T47D (cell line): ENCODE data around the gene B3GLCT.
"Not testable (repeated sequence)": the region's sequence is repeated elsewhere in the genome, so short reads cannot be mapped to it uniquely, and the experiment has no call there.

Experiments
- DNase-seq, 2 experiments: peaks; one replicate each; pipeline versions ENCODE4 v3.0.0 to v3.0.0-alpha.2; 2011 to 2012; ENCODE audit warnings: low read depth in 1 of 2, low spot score in 1 of 2
- JUND ChIP-seq: IDR thresholded peaks from 2 replicates; pipeline ENCODE4 v1.6.1; 2012; ENCODE audit warnings: low read depth
- in situ Hi-C: cut with HindIII; loops from 2 replicates; pipeline ENCODE4 v1.10.0; 2016; ENCODE audit warnings: low sequenced_read_pairs, low pct_unique_long_range_greater_than_20kb

B3GLCT gene

DNA sequence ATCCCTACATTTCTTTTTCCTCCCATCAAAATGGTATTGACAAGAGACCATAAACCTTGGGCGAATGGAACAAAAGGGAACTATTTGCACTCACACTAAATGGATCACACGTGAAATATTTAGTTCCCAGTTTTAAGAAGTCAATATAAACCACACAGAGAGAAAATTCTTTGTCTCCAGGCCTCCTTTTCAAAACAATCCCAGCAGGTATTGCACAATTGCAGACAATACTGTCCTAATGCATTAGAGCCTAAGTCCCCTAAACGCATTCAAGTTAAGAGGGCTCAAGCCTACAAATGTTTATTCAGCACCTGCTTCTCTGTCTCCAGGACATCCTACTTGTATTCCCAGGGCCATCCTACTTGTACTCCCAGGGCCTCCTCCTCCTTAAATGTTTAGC, 1.3 kb upstream of the B3GLCT start:
- in situ Hi-C loops, result no loop called here
- no peak for TF ChIP-seq JUND
- DNase-seq, result no peak

DNA sequence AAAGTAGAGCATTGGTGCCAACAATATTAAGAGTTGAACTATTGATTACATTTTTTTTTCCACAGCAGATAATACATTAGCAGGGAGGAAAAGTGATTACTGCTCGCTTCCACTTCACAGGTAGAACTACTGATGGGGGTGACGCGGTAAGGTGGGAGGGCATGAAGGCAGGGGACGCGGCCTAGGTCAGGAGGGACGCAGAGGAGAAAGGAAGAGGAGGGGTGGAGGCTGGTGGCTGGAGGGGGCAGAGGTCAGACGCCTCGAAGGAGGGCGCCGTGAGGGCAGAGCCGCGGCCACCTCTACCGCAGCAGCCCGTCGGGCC, 287 bp upstream of the B3GLCT start:
- in situ Hi-C loops, result no loop called here
- DNase-seq, result no peak
- no peak for TF ChIP-seq JUND

DNA sequence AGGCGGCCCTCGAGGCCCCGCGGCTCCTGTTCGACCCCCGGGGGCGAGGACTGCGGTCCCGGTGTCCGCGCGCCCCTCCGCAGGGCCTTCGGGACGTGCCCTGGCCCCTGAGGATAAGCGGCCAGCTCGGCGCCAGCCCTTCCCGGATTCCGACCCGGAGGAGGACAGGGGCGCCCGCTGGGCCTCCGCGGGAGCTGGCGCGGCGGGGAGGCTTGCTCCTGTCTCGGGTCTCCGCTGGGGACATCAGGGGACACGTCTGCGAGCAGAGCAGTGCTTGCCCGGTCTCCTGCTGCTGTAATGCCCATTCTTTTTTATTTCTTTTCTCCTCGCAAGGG, 829 bp downstream of the B3GLCT start:
- in situ Hi-C loops, result no loop called here
- no peak for TF ChIP-seq JUND
- peak; percentile 47 to 54 for DNase-seq

DNA sequence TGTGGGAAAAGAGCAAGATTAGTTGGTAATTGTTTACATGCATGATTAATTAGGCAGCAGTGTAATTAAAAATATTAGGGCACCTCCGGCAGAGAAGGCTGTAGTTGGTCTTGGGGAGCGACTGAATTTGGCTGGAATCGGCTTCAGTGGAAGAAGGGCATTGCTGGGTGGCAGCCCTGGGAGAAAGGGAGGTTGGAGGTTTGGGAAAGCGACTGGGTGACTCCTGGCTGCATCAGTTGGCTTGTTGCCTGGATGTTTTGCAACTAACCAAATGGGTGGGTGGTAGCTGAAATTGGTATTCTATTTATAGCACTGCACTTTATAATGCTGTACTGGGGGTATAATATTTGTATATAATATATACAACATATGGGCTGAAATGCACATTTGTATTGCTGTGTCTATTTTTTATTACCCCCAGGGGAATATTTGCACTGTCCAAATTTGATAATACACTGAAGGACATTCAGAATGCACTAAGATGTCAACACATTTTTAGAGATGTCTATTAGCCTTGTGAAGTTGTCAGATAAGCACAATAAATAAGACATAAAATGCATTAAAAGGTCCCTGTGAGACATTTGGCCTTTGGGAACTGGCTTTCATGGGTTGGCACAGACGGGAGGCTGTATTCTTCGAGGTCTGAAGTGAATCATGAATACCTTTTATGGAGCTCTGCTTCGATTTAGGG, 1.7 kb downstream of the B3GLCT start:
- in situ Hi-C loops, result no loop called here
- TF ChIP-seq JUND, result no peak
- DNase-seq, result no peak

DNA sequence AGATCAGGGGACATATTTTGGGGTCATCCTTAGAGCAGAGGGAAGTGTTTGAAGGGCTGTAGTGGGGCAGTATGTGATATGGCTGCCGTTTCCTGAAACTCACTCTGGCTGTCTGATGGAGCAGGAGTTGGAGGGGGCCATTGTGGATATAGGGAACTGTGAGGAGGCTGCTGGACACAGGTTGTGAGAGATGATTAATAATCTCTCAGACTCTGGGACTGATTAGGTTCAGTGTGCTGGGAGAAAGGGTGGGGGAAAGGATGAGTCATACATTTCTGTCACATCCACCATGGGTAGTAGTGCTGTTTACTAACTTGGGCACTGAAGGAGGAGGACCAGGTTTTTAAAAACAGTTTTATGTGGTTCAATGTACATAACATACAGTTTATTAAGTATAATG, 4.8 kb downstream of the B3GLCT start:
- DNase-seq, result no peak
- in situ Hi-C loops, result no loop called here
- no peak for TF ChIP-seq JUND

DNA sequence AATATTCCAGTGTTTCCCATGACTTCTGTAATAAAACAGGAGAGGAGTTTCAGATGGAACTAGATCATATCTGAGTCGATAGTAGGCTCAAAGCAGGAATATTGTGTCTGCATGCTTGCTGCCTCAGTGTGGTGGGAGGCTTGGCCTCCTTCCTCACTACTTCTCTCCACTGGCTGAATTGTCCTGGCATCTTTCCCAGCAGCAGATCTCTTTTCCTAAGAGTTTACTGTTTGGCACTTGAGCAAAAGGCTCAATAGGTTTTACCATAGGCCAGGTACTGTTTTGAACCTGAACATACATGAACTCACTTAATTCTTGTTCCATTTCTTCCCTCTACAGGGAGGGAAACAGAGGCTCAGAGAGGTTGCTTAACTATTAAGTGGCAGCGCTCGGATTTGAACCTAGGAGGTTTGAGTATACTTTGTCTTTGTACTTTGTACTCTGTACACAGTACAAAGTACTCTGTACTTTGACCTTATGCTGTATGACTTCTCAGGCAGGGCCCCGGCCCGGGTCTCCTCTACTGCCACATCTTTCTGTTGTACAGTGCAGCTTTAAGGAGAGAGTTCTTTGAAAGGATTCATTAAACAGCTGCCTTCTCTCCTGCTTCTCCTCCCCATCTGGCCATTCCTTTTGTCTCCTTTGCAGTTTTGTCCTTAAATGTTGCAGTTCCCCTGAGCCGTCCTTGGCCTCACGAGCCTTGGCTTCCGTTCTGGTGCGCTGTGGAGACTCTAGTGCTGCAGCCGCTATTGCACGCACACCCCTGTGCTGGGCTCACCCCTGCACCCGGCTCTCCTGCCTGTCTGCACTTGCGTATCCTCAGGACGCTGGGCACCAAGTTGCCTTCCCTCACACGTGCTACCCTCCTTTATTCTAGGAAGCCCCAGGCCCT, 8.1 kb downstream of the B3GLCT start:
- in situ Hi-C loops, result no loop called here
- no peak for TF ChIP-seq JUND
- no peak for DNase-seq

DNA sequence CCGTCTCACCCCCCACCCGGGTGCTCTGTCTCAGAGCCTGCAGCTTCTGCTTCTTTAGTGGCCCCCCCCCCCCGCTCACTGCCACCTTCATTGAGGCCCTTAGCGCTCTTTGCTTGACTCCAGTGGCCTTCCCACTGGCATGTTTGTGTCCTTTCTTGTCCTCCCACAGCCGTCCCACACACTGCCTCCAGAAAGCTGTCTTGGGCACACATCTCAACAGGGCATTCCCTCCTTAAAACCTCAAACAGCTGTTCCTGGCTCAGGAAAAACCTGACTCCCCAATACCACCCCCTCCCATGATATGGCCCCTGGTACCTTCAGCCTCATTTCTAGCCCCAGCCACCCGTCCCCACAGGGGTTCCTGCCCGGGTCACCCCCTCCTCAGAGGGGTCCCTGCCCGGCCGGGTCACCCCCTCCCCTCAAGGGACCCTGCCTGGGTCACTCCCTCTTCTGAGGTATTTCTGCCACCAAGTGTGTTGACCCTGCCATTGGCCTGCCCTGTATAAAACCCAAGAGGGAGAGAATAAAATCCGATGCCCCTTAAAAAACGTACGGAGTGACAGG, 8.9 kb downstream of the B3GLCT start:
- in situ Hi-C loops, result no loop called here
- DNase-seq, result no peak

DNA sequence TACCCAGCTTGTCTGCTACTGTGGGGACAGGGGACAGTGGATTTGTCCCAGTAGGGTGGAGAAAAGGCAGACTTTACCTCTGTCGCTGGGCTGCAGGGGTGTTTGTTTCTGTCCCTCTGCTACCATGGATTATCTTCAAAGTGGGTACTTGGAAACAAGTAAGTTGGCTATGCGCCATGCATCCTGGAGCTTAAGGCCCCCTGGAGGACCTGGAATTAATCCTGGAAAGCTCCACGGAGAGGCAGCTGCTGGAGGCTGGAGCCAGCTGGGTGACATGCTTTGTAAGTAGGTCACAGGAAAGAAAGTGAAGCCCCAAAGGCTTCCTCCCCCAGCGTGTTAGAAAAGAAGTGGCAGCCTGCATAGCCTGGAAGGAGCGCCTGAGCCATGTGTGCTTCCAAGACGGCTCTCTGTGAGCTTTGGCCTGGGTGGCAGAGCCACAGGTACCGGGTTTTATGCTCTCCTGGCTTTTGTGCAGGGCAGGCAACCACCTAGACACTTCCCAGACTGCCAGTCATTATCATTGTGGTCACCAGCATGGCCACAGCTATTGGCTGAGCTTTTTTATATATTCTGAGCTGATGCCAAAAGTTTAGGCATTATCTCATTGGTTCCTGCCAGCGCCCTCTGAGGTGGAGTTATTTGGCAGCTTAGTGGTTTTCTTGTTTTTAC, 9.5 kb downstream of the B3GLCT start:
- in situ Hi-C loops, result no loop called here

More for the DNA sequence above, 8.9 kb downstream of the B3GLCT start:
- no peak for TF ChIP-seq JUND

DNA sequence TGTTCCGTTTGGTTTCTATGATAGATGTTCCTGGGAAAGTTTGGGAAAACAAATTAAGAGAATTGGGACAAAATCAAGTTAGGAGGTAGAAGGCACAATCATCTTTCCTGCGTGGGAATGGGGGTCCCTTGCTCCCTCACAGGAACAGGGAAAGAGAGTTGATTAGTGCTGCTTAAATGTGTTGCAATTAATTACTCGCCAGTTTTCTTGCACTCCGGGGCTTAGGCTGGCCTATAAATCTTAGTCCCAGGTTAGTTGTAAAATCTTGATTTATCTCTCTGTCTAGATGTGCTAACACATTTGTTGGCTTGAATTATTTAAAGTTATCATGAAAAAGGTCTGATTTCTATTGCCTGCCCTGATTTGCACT, 10.1 kb downstream of the B3GLCT start:
- no peak for TF ChIP-seq JUND
- no peak for DNase-seq
- in situ Hi-C loops, result no loop called here

More for the DNA sequence above, 9.5 kb downstream of the B3GLCT start:
- DNase-seq, result peak in 1 of 2 experiments; percentile 20
- no peak for TF ChIP-seq JUND

DNA sequence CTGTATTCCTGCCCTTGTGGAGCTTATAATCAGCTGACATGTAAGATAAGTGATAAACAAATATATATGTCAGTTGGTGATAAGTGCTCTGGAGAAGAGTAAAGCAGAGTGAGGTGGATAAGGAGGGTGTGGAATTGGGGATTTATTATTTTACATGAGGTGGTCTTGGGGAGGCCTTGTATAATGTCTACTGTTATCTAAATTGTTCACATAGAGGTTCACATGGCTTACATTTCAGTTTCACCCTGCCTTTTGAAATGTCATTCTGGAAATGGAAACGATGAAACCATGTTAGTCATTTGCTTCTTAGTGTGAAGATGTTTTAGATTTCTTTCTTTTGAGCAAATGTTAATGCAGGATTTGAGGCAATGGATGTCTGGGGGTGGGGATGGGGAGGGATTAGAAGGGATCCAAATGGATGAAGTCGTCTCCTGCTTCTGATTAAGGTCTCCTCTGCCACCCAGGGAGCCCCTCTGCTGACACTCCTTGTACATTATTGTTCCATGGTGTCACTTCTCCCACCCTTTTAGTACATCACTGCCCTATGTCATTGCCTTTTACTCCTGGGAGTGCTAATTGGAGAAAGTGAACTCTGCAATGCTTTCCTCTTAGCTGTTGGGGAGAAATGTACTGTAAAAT, 14.0 kb downstream of the B3GLCT start:
- TF ChIP-seq JUND, result no peak
- in situ Hi-C loops, result no loop called here
- no peak for DNase-seq

DNA sequence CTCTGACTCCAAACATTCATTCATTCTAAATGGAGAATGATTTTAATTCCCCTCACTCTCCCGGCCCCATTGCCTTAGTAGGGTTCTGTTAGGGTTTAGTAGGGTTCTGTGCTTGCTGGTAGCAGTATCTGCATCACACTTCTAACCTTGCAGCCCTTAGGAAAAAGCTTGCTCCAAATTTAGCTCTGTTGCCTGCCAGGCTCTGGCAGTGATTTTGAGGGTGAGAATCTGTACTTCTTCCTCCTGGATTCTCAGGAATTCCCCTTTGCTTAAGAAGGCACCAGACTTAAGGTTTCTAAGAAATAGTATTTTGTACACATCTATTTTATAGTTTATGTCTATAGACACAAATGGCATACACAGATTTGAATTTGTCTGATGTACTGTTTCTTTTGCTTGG, 14.7 kb downstream of the B3GLCT start:
- no peak for TF ChIP-seq JUND
- no peak for DNase-seq
- in situ Hi-C loops, result no loop called here

DNA sequence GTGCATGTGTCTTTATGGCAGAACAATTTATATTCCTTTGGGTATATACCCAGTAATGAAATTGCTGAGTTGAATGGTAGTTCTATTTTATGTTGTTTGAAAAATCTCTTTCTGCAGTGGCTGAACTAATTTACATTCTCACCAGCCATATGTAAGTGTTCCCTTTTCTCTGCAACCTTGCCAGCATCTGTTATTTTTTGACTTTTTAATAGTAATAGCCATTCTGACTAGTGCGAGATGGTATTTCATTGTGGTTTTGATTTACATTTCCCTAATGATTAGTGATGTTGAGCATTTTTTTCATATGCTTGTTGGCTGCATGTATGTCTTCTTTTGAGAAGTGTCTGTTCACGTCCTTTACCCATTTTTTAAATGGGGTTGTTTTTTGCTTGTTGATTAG, 17.1 kb downstream of the B3GLCT start:
- DNase-seq, in situ Hi-C loops: not testable (repeated sequence)
